Type B pancreatic cell (in vitro differentiated cells): ENCODE measurements around the gene DUSP2. TPM values are rescaled to one million over a fixed set of nuclear protein-coding genes. Genes with fewer than 3 reads are reported as not detected.

Experiments used
- DNase-seq: peaks from one replicate; pipeline ENCODE4 v3.0.0; 2021; ENCODE audit warnings: mixed read lengths; ENCODE audit not compliant: unreplicated experiment; ENCODE audit errors: extremely low spot score
- H3K27ac Mint-ChIP-seq: 2 replicates; pipeline ENCODE4 v1.8.0; 2021; ENCODE audit warnings: mild to moderate bottlenecking, mixed read lengths
- H3K27me3 Mint-ChIP-seq: 2 replicates; pipeline ENCODE4 v1.8.0; 2021; ENCODE audit warnings: mixed read lengths
- H3K36me3 Mint-ChIP-seq: 2 replicates; pipeline ENCODE4 v1.8.0; 2021; ENCODE audit warnings: mixed read lengths
- H3K4me1 Mint-ChIP-seq: one replicate; pipeline ENCODE4 v1.8.0; 2021; ENCODE audit warnings: mixed read lengths; ENCODE audit not compliant: unreplicated experiment
- H3K4me3 Mint-ChIP-seq: 2 replicates; pipeline ENCODE4 v1.8.0; 2021; ENCODE audit warnings: mild to moderate bottlenecking, mixed read lengths
- H3K9me3 Mint-ChIP-seq: 2 replicates; pipeline ENCODE4 v1.8.0; 2021; ENCODE audit warnings: mixed read lengths
- CTCF ChIP-seq: fragments of 200-600 bp; sonication (generic); conservative IDR thresholded peaks from 2 replicates; pipeline ENCODE4 v1.5.0; 2021; ENCODE audit warnings: antibody characterized with exemption, mild to moderate bottlenecking
- total RNA-seq: library from RNA; stranded (reverse); gene quantifications from 2 replicates; pipeline ENCODE4 v1.2.1, GENCODE V29; 2021; ENCODE audit warnings: low replicate concordance

Gene DUSP2
- total RNA-seq, 1 donor from 2014 or later: 4.5 TPM

DNA sequence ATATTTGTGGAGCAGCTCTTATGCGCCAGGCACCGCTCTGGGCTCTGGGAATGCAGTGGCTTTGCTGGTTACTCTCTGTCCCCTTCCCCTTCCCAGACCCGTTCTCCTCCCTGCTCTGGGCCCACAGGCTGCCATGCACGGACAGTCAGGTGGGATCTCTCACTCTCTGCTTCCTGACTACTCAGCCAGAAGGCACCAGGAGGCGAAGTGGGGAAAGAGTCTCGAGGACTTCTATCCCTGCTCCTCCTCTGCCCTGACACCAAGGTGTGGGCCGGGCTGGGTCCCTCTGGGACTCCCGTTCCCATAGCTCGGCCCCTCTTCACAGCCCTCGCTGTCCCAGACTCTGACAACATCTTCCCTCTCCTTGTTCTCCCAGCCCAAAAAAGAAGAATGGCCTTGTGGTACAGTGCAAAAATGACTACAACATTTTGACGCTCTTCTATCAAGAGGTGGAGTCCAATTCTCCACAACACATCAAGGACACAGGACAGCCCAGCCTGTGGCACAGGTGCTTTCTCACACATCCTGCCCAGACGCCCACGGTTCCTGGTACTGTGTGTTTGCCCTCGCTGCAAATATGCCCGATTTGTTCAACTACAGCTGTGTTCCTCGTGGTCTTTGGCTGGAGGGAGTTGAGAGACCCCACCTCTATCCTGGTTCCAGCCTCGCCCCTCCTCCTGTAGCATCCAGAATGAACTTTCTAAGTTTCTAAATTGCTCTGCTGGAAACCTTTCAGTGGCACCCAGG is 14.0 kb upstream of the DUSP2 start:
- Mint-ChIP-seq H3K4me1 (peaks cover 6% of the 10 kb centered on the region), H3K27me3 (peaks cover 7% of the 10 kb centered on the region), H3K27ac (no peak overlapping the region), H3K4me3 (no peak overlapping the region), H3K9me3 (no peaks in the 10 kb centered on the region), H3K36me3 (no peaks in the 10 kb centered on the region)
- TF ChIP-seq CTCF: no peak
- DNase-seq: no peak

GRCh38 chr2:96158554-96158940 is 13.3 kb upstream of the DUSP2 start:
- H3K4me1 Mint-ChIP-seq: peaks cover 4% of the 10 kb centered on the region
- H3K4me3 Mint-ChIP-seq: no peak overlapping the region
- peaks cover 7% of the 10 kb centered on the region for H3K27me3 Mint-ChIP-seq
- TF ChIP-seq CTCF: no peak
- no peaks in the 10 kb centered on the region for H3K9me3 Mint-ChIP-seq
- H3K36me3 Mint-ChIP-seq: no peaks in the 10 kb centered on the region
- no peak overlapping the region for H3K27ac Mint-ChIP-seq
- no peak for DNase-seq

DNA sequence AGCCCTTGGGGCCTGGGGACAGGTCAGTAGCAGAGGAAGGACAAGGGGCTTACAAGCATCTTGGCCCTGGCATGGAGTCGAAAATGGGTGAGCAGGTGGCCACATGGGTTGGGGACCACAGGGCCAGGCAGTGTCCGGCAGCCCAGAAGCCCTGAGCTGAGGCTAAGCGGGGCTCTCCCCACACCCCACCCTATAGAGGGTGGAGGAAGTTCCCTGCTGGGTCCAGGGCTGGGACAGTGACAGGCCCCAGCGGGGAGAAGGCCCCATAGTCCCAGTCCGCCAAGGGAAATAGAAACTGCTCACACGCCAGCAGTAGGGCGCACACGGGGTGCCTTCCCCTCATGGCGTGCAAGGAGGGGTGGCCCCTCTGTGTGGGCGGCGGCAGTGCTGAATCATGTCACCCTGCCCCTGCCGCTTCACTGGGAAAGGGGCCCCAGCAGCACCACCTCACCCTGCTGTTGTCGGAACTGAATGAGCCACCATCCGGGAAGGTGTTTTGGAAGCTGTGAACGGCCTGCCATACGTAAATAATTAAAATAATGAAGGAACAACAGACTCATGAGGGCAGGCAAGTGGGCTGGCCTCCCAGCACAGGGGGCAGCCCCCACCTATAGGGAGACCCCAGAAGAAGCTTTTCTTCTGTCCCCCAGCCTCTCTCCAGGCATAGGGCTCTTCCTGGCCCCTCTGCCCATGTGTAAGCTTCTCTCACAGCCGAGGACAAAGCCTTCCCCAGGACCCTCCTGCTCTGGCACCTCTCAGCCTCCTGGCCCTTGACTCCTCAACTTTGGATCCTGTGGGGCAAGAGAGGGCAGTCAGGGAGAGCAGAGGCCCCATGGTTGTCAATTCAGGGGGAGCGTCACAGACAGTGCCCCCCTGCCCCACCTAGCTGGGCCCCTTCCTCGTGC is 12.7 kb upstream of the DUSP2 start:
- no peak for DNase-seq

DNA sequence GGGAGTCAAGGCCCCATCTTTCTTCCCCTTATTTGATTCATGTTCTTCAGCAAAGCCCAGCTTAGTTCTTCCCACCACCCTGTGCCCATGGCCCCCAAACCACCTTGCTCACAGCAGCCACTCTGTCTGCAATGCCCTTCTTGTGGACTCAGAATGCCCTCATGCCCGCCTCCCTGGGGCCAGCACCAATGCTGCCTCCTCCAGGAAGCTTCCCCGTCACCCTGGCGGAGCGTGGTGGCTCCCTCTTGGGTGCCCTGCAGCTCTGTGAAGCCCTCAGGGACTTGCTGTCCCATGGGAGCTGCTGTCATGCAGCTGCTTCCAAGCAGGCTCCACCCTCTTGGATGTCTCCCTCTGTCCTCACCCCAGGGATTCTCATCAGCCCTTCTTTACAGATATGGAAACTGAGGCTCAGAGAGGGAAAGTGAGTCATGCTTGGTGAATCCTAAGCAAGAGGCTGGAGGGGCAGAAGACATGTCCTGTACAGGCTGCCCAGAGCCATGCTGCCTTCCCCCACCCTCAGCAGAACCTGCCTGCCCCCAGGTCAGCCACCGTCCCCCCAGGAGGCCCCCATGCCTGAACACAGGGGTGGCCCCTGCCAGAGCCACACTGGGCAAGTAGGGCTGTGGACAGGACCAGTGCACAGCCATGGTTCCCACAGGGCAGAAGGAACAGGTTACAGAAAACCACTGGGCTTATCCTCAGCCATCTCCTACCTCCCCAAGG is 11.8 kb upstream of the DUSP2 start:
- Mint-ChIP-seq H3K4me1 (peaks cover 6% of the 10 kb centered on the region), H3K27ac (no peak overlapping the region), H3K4me3 (no peak overlapping the region), H3K36me3 (no peaks in the 10 kb centered on the region), H3K9me3 (no peaks in the 10 kb centered on the region), H3K27me3 (peaks cover 7% of the 10 kb centered on the region)
- no peak for TF ChIP-seq CTCF
- peak; percentile 64 for DNase-seq

More for the DNA sequence above, 12.7 kb upstream of the DUSP2 start:
- Mint-ChIP-seq H3K4me3 (no peak overlapping the region), H3K27ac (no peak overlapping the region), H3K4me1 (peaks cover 4% of the 10 kb centered on the region), H3K9me3 (no peaks in the 10 kb centered on the region), H3K36me3 (no peaks in the 10 kb centered on the region), H3K27me3 (peaks cover 7% of the 10 kb centered on the region)
- TF ChIP-seq CTCF: no peak

DNA sequence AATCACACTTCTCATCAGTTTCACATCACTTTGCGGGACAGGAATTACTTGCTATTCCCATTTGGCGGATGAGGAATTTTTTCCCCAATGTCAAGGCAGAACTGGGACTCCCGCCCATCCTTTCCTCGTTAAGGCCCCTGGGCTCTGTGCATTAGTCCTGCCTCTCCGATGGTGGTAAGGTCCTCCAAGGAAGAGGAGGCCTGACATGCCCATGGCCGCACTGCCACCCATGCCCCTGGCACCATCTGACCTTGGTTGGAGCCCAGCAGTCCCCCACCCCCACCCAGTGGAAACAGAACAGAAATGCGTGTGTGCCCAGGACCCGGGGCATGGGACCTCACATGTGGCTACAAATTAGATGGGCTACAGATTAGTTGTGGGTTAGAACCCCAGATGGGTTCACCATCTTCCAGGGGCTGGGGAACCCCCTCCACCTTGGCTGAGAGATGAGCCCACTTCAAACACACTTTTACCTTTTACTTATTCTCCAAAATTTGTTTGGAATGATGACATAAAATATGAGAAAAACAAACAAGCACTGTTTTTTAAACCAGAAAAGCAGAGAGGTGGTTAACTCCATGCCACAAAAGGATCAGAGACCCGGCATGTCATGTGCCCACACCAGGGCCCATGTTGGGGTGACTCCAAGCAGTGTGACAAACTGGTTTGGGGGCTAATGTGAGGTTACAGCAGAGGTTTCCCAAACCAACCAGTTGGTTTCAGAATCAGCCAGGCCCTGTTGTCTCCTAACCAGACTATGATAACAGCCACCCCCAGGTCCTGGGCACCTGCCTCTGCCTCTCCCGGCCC is 11.0 kb upstream of the DUSP2 start:
- Mint-ChIP-seq H3K27me3 (peaks cover 7% of the 10 kb centered on the region), H3K27ac (no peak overlapping the region), H3K4me1 (peaks cover 9% of the 10 kb centered on the region), H3K4me3 (no peak overlapping the region), H3K36me3 (no peaks in the 10 kb centered on the region), H3K9me3 (no peaks in the 10 kb centered on the region)
- no peak for TF ChIP-seq CTCF
- DNase-seq: peak; percentile 59
